A673 (cell line): ENCODE data around the gene PLB1.

Source experiments
- EZH2 ChIP-seq: fragments of 200-600 bp; sonication (generic); IDR thresholded peaks from 2 replicates; pipeline ENCODE4 v1.6.1; 2017; ENCODE audit warnings: borderline replicate concordance, low read depth, mild to moderate bottlenecking, mixed read lengths, antibody characterized with exemption, low read length; ENCODE audit not compliant: poor library complexity, severe bottlenecking
- TF ChIP-seq, protein P1 (sequence below): fragments of 300-800, 200-600 bp; sonication (generic); conservative IDR thresholded peaks from 2 replicates; pipeline ENCODE4 v1.5.1; 2017; ENCODE audit warnings: low read depth, mild to moderate bottlenecking, antibody characterized with exemption, low read length, moderate library complexity, mixed read lengths

GRCh38 chr2:28603821-28604220 is 108.0 kb downstream of the PLB1 start:
- TF ChIP-seq, protein P1, sequence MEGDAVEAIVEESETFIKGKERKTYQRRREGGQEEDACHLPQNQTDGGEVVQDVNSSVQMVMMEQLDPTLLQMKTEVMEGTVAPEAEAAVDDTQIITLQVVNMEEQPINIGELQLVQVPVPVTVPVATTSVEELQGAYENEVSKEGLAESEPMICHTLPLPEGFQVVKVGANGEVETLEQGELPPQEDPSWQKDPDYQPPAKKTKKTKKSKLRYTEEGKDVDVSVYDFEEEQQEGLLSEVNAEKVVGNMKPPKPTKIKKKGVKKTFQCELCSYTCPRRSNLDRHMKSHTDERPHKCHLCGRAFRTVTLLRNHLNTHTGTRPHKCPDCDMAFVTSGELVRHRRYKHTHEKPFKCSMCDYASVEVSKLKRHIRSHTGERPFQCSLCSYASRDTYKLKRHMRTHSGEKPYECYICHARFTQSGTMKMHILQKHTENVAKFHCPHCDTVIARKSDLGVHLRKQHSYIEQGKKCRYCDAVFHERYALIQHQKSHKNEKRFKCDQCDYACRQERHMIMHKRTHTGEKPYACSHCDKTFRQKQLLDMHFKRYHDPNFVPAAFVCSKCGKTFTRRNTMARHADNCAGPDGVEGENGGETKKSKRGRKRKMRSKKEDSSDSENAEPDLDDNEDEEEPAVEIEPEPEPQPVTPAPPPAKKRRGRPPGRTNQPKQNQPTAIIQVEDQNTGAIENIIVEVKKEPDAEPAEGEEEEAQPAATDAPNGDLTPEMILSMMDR, result no peak
- TF ChIP-seq EZH2, result no peak
